Lower lobe of right lung (tissue), 2 donors: ENCODE data around the gene NDUFAF8. TPM values are rescaled to one million over a fixed set of nuclear protein-coding genes. Genes with fewer than 3 reads are reported as not detected.

Source experiments
- ATAC-seq, 2 donors: fragments of 200-7000 bp; cut with Tn5 transposase; one replicate each; pipeline ENCODE4 v1.9.1; 2020 to 2022; ENCODE audit warnings: mild to moderate bottlenecking in 2 of 2, moderate library complexity in 2 of 2
- DNase-seq: peaks from one replicate; pipeline ENCODE4 v3.0.0-alpha.2; 2020
- H3K27ac ChIP-seq: fragments of 200-600 bp; one replicate; pipeline ENCODE4 v1.8.0; 2022
- H3K27me3 ChIP-seq: fragments of 200-600 bp; one replicate; pipeline ENCODE4 v1.8.0; 2022; ENCODE audit warnings: low read depth
- H3K36me3 ChIP-seq: fragments of 200-600 bp; one replicate; pipeline ENCODE4 v1.8.0; 2022; ENCODE audit warnings: mild to moderate bottlenecking
- H3K4me1 ChIP-seq: fragments of 200-600 bp; one replicate; pipeline ENCODE4 v1.8.0; 2022
- H3K4me3 ChIP-seq: fragments of 200-600 bp; one replicate; pipeline ENCODE4 v1.8.0; 2022; ENCODE audit warnings: mild to moderate bottlenecking
- H3K9me3 ChIP-seq: fragments of 200-600 bp; one replicate; pipeline ENCODE4 v1.8.0; 2022
- intact Hi-C: fragments of 100-400 bp; cut with DNase I; formaldehyde crosslinking; loops from one replicate; pipeline ENCODE4 v1.11.0; 2022
- total RNA-seq: library from RNA; stranded (reverse); fragmentation: NEBNext Ultra II Directional; extraction: Animal tissue kit (Norgen Biotek cat#: 25700); gene quantifications from one replicate; pipeline ENCODE4 v1.2.1, GENCODE V29; 2021
- TF ChIP-seq, protein P1 (sequence below): fragments of 200-600 bp; IDR thresholded peaks from one replicate; pipeline ENCODE4 v1.8.0; 2022; ENCODE audit warnings: antibody characterized with exemption, mild to moderate bottlenecking
- donor health status: DM: no; HTN: yes; CAD: no; lungs with severe emphysema.

NDUFAF8 gene
- total RNA-seq, 1 donor from 2014 or later, result 24.3 TPM

DNA sequence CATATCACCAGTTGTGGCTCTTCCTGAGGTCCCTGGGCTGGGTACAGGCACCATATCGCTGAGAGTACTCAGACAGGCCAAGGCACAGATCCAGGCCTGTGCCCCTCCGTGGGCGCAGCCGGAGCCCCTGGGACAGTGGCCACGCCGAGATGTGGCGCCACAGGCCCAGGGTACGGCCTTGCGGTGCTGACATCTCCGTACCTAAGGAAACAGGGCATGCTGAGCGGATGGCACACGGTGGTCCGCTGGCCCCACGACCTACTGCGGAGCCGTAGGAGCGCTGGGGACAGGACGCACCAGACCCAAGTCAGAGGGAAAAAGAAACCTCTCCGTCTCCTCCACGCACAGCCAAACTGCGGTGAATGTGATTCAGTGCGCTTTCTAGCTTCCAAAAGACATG is 26.5 kb downstream of the NDUFAF8 start:
- Histone ChIP-seq H3K27ac (no peak overlapping the region), H3K9me3 (no peaks in the 10 kb centered on the region), H3K4me1 (no peaks in the 10 kb centered on the region), H3K27me3 (no peaks in the 10 kb centered on the region), H3K4me3 (no peak overlapping the region), H3K36me3 (peaks cover 93% of the 10 kb centered on the region)
- TF ChIP-seq, protein P1, sequence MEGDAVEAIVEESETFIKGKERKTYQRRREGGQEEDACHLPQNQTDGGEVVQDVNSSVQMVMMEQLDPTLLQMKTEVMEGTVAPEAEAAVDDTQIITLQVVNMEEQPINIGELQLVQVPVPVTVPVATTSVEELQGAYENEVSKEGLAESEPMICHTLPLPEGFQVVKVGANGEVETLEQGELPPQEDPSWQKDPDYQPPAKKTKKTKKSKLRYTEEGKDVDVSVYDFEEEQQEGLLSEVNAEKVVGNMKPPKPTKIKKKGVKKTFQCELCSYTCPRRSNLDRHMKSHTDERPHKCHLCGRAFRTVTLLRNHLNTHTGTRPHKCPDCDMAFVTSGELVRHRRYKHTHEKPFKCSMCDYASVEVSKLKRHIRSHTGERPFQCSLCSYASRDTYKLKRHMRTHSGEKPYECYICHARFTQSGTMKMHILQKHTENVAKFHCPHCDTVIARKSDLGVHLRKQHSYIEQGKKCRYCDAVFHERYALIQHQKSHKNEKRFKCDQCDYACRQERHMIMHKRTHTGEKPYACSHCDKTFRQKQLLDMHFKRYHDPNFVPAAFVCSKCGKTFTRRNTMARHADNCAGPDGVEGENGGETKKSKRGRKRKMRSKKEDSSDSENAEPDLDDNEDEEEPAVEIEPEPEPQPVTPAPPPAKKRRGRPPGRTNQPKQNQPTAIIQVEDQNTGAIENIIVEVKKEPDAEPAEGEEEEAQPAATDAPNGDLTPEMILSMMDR, result no peak
- intact Hi-C loops, result no loop called here
- DNase-seq (no peak), ATAC-seq (no peak)

DNA sequence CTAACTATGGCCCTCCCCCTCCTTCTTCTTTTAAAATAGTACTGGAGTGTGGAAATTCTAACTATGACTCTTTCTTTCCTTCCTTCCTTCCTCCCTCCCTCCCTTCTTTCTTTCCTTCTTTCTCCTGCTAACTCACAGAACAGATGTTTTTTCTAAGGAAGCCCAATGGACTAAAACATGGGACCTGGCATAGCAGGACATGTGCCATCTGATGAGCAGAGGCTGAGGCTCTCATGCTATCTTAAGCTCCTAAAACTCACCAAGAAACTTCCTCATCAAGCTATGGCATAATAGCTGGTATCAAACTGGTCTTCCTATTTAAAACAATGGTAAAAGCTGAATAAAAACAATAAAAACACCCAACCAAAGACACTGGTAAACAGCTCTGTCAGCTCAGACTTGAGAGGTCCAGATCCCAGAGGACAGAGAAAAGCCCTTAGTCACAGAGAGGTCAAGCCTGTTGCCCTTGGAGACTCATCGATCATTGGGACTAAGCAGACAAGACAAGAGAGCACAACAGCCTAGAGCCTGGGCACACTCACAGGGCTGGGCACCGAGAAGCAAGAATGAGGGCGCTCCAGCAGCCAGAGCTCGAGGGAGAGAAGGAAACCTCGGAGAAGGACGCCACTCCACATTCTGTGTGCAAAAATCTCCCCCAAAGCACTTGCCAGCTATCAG is 28.4 kb downstream of the NDUFAF8 start:
- no peak overlapping the region for H3K27ac ChIP-seq
- peaks cover 90% of the 10 kb centered on the region for H3K36me3 ChIP-seq
- no peak for ATAC-seq
- TF ChIP-seq, protein P1, result no peak
- DNase-seq, result no peak
- intact Hi-C loops, result no loop called here
- no peaks in the 10 kb centered on the region for H3K9me3 ChIP-seq
- no peaks in the 10 kb centered on the region for H3K27me3 ChIP-seq
- no peak overlapping the region for H3K4me3 ChIP-seq
- no peaks in the 10 kb centered on the region for H3K4me1 ChIP-seq

DNA sequence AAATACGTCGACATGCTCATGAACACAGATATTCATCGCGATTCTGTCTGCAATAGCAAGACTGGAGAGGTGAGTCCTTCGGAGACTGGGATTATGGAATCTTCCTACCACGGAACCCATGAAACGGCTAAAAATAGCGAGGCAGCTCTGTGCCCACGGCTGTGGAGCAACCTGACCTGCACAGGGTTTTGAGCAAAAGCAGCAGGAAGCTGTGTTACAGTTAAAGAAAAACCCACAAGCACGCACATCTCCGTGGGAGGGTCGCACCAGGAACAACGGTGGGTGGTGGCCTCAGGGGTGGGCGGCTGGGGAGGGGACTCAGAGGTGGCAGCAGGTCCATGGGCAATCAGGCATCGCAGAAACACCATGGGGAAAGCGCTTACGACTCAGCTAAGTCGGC is 31.2 kb downstream of the NDUFAF8 start:
- Histone ChIP-seq H3K36me3 (peaks cover 89% of the 10 kb centered on the region), H3K27ac (no peak overlapping the region), H3K4me1 (no peaks in the 10 kb centered on the region), H3K4me3 (no peak overlapping the region), H3K9me3 (no peaks in the 10 kb centered on the region), H3K27me3 (no peaks in the 10 kb centered on the region)
- intact Hi-C loops, result no loop called here
- ATAC-seq (no peak), DNase-seq (no peak)
- TF ChIP-seq, protein P1, result no peak

DNA sequence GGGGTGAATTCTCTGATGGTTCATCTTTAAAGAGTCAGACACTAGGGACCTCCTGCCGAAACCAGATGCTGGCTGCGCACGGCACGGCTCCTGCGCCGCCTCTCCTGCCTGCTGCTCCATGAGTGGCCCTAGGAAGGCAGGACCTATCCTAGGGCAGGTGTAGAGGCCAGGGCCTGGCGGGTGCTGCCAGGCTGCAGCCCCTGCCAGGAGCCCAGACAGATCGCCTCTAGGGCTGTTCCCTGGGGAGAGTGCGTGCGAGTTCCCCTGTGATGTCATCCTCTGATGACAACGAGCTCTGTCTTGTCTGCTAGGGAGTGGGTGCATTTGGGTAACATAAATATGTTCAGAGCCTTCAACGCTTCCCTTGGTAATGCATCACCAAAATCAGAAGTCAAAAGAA is 32.1 kb downstream of the NDUFAF8 start:
- no peaks in the 10 kb centered on the region for H3K4me1 ChIP-seq
- H3K27me3 ChIP-seq, result no peaks in the 10 kb centered on the region
- H3K4me3 ChIP-seq, result no peak overlapping the region
- TF ChIP-seq, protein P1, result no peak
- DNase-seq (no peak), ATAC-seq (no peak)
- H3K27ac ChIP-seq, result no peak overlapping the region
- H3K36me3 ChIP-seq, result peaks cover 86% of the 10 kb centered on the region
- intact Hi-C loops, result no loop called here
- no peaks in the 10 kb centered on the region for H3K9me3 ChIP-seq

DNA sequence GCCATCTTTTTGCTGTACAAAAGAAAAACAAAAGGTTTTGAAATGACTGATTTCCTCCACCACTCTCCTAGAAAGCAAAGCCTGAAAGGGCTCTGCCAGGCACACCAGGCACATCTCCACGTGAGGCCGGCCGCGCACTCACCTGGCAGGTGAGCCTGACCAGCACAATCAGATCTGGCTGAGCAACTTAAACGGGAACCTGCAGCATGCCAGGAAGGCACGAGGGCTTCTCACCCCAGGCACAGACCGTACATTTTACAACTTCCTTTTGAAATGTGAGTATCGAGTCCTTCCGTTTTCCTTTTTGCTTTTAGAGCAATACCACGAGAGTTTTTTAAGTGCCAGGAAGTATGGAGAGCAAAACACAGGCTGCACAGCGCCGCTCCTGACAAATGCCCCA is 33.5 kb downstream of the NDUFAF8 start:
- Histone ChIP-seq H3K4me3 (no peak overlapping the region), H3K27me3 (no peaks in the 10 kb centered on the region), H3K4me1 (peaks cover 14% of the 10 kb centered on the region), H3K36me3 (peaks cover 91% of the 10 kb centered on the region), H3K9me3 (no peaks in the 10 kb centered on the region), H3K27ac (peak overlapping the region; percentile 41)
- intact Hi-C loops, result no loop called here
- ATAC-seq (peak; percentile 67 to 71), DNase-seq (peak; percentile 76)
- TF ChIP-seq, protein P1, result no peak
